Memory B cell (primary cell): ENCODE measurements around the gene NR2F6.

Source experiments
- ATAC-seq: fragments of 150-1000 bp; cut with Tn5 transposase; 2 replicates; pipeline ENCODE4 v1.10.0; 2021; ENCODE audit warnings: low read depth, mild to moderate bottlenecking, moderate library complexity
- DNase-seq, 2 donors: peaks; one replicate each; pipeline ENCODE4 v3.0.0; 2022; ENCODE audit warnings: low spot score in 2 of 2
- H3K27ac Mint-ChIP-seq: one replicate; pipeline ENCODE4 v1.8.0; 2022; ENCODE audit warnings: mild to moderate bottlenecking, moderate library complexity, mixed read lengths
- H3K27me3 Mint-ChIP-seq: one replicate; pipeline ENCODE4 v1.8.0; 2022; ENCODE audit warnings: mixed read lengths
- H3K36me3 Mint-ChIP-seq: one replicate; pipeline ENCODE4 v1.8.0; 2022; ENCODE audit warnings: mild to moderate bottlenecking, mixed read lengths
- H3K4me1 Mint-ChIP-seq: one replicate; pipeline ENCODE4 v1.8.0; 2022; ENCODE audit warnings: mixed read lengths
- H3K4me3 Mint-ChIP-seq: one replicate; pipeline ENCODE4 v1.8.0; 2022; ENCODE audit warnings: mild to moderate bottlenecking, moderate library complexity, mixed read lengths
- H3K9me3 Mint-ChIP-seq: one replicate; pipeline ENCODE4 v1.8.0; 2022; ENCODE audit warnings: mixed read lengths

The NR2F6 gene

DNA sequence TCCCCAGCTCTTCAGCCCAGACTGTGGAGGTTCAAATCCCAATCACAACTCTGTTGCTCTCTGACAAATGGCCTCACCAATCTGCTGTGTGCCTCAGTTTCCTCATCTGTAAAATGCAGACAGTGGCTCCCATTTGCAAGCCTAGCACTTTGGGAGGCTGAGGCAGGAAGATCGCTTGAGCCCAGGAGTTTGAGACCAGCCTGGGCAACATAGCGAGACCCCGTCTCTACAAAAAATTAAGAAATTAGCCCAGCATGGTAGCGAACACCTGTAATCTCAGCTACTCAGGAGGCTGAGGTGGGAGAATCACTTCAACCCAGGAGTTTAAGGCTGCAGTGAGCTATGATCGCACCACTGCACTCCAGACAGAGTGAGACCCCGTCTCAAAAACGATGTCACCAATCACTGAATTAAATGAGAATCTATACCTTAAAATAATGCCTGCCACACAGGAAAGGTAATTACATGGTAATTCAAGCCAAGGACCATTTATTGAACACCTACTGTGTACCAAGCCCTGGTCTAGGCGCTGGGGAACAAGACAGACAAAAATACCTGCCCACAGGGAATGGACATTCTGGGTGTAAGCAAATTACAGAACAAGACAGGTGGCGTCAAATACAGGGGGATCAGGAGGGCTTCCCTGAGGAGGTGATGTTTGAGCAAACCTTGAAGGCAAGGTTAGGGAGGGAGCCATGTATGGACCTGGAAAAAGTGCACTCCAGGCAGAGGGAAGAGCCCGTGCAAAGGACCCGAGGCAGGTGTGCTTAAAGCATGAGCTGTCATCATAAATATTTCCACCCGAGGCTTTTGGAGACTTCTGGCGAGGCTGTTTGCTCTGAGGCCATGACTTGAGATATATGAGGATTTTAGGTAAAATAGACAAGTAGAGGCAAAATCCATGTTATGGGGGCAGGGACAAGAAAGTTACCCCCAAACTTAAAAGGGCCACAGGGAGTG is 7.7 kb downstream of the NR2F6 start:
- Mint-ChIP-seq H3K9me3 (no peaks in the 10 kb centered on the region), H3K36me3 (no peaks in the 10 kb centered on the region), H3K4me1 (peaks cover 6% of the 10 kb centered on the region), H3K4me3 (peak overlapping the region; percentile 55), H3K27ac (no peak overlapping the region), H3K27me3 (no peaks in the 10 kb centered on the region)
- no peak for ATAC-seq
- DNase-seq = no peak

DNA sequence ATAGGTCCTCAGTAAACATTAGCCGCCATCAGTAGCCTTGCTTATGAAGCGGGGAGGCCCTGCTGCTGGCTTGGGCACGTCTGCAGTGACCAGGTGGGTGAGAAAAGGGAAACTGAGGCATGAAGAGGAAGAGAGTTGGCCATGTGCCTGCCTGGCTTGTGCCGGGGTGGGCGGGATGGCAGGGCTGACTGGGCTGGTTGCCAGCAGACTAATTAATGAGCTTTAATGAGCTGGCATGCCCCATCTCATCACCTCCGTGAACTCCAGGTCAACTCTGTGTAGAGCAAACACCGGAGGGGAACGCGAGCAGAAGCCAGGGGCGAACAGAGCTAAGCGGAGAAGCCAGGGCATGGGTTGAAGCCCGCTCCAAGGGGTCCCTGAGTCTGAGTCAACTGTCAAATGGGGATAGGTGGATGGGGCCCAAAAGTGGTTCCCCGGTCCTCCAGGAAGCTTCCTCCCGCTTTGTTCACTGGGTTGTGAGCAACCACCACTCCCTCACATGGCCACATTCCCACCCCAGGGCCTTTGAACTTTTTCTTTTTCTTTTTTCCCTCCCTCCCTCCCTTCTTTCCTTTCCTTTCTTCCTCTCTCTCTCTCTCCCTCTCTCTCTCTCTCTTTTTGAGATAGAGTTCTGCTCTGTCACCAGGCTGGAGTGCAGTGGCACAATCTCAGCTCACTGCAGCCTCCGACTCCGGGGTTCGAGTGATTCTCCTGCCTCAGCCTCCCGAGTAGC is 8.7 kb downstream of the NR2F6 start:
- ATAC-seq = no peak
- Mint-ChIP-seq H3K27ac (no peak overlapping the region), H3K4me1 (peaks cover 2% of the 10 kb centered on the region), H3K36me3 (peaks cover under 1% of the 10 kb centered on the region), H3K9me3 (no peaks in the 10 kb centered on the region), H3K4me3 (peak overlapping the region; percentile 55), H3K27me3 (no peaks in the 10 kb centered on the region)
- DNase-seq = no peak

DNA sequence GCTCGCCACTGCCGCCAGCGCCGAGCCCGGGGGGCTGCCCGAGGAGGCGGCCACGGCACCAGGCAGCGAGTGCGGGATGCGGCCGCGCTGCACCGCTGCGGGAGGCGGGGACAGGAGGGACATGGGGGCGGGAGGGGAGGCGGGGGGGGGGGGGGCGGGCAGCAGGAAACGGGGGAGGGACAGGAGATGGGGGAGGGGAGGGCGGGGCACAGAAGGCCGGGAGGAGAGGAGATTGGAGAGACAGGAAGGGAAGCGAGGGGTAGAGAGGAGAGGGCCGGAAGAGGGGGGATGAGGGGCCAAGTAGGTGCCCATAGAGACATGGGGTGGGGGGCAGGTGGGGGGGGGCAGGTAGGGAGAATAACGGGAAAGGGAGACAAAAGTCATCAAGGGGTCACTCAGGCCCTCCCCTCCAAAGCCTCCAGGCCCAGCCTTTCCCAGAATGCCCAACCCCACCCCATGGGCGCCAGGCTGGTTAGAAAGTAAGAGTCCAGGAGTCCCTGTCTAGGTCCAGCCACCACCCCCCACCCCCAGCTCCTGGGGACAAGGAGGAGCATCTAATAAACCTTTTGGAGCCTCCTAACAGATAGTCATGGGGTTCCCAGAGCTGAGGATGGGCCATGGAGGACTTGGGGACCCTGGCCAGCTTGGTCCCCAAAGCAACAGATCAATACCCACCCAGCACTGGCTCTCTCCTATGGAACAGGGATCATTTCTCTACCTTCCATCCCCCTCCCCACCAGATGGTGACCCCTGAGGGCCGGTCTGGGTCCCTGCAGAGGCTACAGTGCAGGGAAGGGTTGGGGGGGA is 9.5 kb downstream of the NR2F6 start:
- DNase-seq (no peak), ATAC-seq (peak; percentile 2)
- peaks cover 2% of the 10 kb centered on the region for H3K4me1 Mint-ChIP-seq
- peak overlapping the region; percentile 60 for H3K4me3 Mint-ChIP-seq
- H3K27me3 Mint-ChIP-seq = no peaks in the 10 kb centered on the region
- H3K27ac Mint-ChIP-seq = no peak overlapping the region
- H3K36me3 Mint-ChIP-seq = peaks cover 2% of the 10 kb centered on the region
- no peaks in the 10 kb centered on the region for H3K9me3 Mint-ChIP-seq

DNA sequence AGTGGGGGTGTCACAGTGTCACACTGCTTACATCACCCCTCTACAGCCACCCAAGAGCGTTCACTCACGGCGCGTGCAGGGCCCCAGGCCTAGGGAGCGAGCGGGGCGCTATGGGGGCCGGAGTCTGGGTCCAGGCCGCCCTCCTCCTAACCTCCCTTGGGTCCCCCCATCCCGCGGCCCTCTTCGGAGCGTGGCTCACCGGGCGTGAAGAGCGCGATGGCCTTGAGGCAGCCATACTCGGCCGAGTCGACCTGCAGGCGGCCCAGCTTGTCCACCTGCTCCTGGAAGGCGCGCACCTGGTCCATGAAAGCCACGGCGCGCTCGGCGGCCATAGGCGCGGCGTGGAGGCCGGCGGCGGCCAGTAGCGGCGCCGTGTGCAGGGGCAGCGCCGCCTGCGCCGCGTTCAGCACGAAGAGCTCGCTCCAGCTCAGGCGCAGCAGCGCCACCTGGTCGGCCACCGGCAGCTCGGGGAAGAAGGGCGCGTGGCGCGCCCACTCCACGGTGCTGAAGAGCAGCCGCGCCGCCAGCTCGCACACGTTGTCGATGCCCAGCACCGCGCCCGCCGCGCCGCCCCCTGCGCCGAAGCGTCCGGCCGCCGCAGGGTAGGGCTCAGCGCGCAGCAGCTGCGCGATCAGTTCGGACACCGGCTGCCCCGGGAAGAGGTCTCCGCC is 10.3 kb downstream of the NR2F6 start:
- DNase-seq (peak; percentile 61 to 72), ATAC-seq (peak; percentile 92)
- Mint-ChIP-seq H3K9me3 (no peaks in the 10 kb centered on the region), H3K4me3 (peak overlapping the region; percentile 60), H3K4me1 (peaks cover 2% of the 10 kb centered on the region), H3K36me3 (peaks cover 2% of the 10 kb centered on the region), H3K27ac (no peak overlapping the region), H3K27me3 (no peaks in the 10 kb centered on the region)

DNA sequence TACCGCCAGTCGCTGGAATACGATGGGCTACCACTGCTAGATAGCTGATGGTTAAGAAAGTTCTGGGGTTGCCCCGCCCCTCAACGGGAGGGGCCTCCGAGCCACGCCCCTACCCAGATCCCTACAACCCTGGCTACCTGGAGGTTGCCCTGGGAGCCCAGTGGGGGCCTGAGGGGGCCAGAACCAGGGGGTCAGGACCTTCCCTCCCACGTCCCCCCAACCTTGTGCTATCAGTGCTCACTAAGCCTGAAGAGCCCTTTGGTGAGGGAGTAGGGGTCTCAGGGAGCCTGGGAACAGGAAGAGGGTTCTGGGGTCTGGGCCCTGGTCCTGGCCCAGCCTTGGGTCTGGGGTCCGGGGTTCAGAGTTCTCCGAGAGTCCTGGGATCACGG is 10.8 kb downstream of the NR2F6 start:
- DNase-seq = peak; percentile 49 to 66
- Mint-ChIP-seq H3K27ac (no peak overlapping the region), H3K9me3 (no peaks in the 10 kb centered on the region), H3K4me1 (peaks cover 2% of the 10 kb centered on the region), H3K36me3 (peaks cover 2% of the 10 kb centered on the region), H3K4me3 (peak overlapping the region; percentile 60), H3K27me3 (no peaks in the 10 kb centered on the region)
- peak; percentile 65 for ATAC-seq

DNA sequence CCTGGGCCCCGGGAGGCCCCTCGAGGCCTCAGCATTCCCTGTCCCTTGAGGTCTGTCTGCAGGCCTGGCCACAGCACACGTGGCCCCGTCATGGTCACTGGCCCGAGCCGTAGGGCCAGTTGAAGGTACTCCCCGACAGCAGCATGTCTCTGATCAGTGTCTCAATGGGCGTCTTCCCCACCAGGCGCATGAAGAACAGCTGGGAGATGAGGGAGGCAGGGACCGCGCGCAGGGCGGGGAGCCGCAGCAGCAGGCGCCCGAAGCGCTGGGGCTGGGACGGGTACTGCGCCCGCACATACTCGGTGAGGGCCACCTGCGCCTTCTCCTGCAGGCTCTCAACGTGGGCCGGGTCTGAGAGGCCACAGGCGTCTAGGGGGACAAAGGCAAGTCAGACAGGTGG is 13.5 kb downstream of the NR2F6 start:
- H3K9me3 Mint-ChIP-seq = no peaks in the 10 kb centered on the region
- no peak overlapping the region for H3K27ac Mint-ChIP-seq
- ATAC-seq (no peak), DNase-seq (no peak)
- peaks cover 2% of the 10 kb centered on the region for H3K36me3 Mint-ChIP-seq
- H3K4me3 Mint-ChIP-seq = no peak overlapping the region
- peaks cover 2% of the 10 kb centered on the region for H3K4me1 Mint-ChIP-seq
- no peaks in the 10 kb centered on the region for H3K27me3 Mint-ChIP-seq

DNA sequence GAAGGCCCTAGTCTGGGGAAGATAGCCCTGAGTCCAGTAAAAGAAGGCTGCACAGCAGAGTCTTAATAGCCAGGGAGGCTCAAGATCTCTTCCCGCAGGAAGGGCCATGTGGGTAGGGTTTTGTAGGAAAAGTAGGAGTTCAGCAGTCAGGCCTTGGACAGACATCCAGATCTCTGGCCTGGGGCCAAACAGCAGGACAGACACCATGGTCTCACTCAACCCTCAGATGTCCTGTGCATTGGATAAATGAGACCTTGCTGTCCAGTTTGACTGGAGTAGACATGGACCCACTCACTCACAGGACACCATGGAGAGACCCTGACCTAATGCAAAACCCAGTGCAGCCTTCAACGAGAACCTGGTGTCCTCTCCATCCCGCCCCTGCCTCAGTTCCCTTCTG is 15.8 kb downstream of the NR2F6 start:
- H3K4me1 Mint-ChIP-seq = peaks cover 8% of the 10 kb centered on the region
- peaks cover 2% of the 10 kb centered on the region for H3K36me3 Mint-ChIP-seq
- ATAC-seq (no peak), DNase-seq (no peak)
- H3K4me3 Mint-ChIP-seq = no peak overlapping the region
- no peaks in the 10 kb centered on the region for H3K27me3 Mint-ChIP-seq
- H3K27ac Mint-ChIP-seq = no peak overlapping the region
- no peaks in the 10 kb centered on the region for H3K9me3 Mint-ChIP-seq

DNA sequence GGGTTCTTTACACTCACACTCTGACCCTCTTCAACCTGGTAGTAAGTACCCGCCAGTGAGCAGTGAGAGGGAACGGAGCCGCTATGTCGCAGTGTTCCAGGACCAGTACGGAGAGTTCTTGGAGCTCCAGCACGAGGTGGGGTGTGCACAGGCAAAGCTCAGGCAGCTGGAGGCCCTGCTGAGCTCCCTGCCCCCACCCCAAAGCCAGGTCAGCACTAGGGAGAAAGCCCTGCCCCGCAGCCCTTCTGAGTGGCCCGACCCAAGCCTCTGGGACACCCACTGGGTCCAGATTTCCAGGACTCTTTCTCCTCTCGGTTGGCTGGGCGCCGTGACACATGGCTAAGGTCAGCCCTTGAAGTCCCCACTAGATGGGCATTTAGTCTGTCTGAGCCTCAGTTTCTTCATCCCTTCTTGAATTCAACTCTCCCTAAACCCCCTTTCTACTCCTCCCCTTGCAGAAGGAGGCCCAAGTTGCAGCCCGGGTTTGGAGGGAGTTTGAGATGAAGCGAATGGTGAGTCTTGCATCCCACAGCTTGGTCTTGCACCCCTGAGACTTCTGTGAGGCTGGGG is 17.8 kb downstream of the NR2F6 start:
- Mint-ChIP-seq H3K27ac (no peak overlapping the region), H3K9me3 (no peaks in the 10 kb centered on the region), H3K4me3 (no peak overlapping the region), H3K4me1 (peaks cover 8% of the 10 kb centered on the region), H3K36me3 (peaks cover 2% of the 10 kb centered on the region), H3K27me3 (no peaks in the 10 kb centered on the region)
- DNase-seq (no peak), ATAC-seq (no peak)

DNA sequence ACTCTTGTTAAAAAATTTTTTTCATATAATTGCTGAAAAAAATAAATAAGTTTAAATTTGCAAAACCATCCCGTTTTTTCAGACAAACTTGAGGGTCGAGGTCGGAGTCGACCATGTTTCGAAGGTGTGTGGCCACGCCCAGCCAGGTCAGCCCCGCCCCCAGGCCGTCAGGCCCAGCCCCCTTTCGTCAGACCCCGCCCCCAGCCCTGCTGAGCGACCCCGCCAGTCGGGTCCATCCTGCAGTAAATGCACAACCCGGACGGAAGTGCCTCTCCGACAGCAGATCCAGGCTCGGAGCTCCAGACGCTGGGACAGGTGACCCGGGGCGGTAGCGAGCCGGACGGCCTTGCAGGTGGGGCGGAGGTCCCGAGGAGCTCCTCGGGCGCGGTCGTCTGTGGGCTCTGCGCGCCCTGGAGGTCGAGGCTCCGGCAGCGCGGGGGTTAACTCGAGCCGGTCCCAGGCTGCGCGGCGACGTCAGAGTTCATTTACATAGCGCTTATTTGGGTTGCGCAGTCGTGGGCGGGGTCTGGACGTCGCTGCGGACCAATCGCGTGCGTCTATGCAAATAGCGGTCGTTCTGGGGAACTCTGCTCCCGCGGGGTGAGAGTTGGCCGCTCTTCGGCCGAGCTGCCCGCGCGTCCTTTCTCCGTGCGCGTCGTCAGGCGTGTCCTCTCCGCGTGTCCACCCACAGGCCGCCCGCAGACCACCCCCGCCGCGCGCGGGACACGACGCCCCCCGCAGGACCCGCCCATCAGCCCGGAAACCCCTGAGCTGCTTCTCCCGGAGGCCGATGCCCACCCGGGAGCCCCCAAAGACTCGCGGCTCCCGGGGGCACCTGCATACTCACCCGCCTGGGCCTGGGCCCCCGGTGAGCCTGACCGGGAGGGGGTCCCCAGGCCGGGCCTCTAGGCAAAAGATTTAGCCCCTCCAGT is 19.5 kb downstream of the NR2F6 start, which contains the start of gene OCEL1:
Gene OCEL1, plus strand, starts transcription at position 225 of the 932 bp plus-strand sequence. Its CDS starts 22 bp downstream, at position 247.
- DNase-seq = peak; percentile 95 to 96
- peak within 1 kb of the TSS; percentile 94 for H3K27ac Mint-ChIP-seq
- no peaks in the 10 kb centered on the region for H3K27me3 Mint-ChIP-seq
- ATAC-seq = peak; percentile 87
- H3K36me3 Mint-ChIP-seq = no peaks in the 10 kb centered on the region
- peaks cover 8% of the 10 kb centered on the region for H3K4me1 Mint-ChIP-seq
- no peaks in the 10 kb centered on the region for H3K9me3 Mint-ChIP-seq
- H3K4me3 Mint-ChIP-seq = peak within 1 kb of the TSS; percentile 98

DNA sequence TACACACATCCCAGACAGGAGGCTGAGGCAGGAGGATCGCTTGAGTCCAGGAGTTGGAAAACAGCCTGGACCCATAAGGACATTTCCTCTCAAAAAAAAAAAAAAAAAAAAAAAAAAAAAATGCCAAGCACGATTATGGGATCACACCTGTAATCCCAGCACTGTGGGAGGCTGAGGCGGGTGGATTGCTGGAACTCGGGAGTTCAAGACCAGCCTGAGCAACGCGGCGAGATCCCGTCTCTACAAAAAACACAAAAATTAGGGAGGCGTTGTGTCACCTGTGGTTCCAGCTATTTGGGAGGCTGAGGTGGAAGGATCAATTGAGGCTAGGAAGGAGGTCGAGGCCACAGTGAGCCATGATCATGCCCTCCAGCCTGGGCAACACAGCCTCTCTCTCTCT is 20.7 kb downstream of the NR2F6 start:
- ATAC-seq (no peak), DNase-seq (no peak)
- no peaks in the 10 kb centered on the region for H3K36me3 Mint-ChIP-seq
- H3K4me3 Mint-ChIP-seq = peak overlapping the region; percentile 51
- no peak overlapping the region for H3K27ac Mint-ChIP-seq
- H3K4me1 Mint-ChIP-seq = peaks cover 8% of the 10 kb centered on the region
- no peaks in the 10 kb centered on the region for H3K27me3 Mint-ChIP-seq
- H3K9me3 Mint-ChIP-seq = no peaks in the 10 kb centered on the region

DNA sequence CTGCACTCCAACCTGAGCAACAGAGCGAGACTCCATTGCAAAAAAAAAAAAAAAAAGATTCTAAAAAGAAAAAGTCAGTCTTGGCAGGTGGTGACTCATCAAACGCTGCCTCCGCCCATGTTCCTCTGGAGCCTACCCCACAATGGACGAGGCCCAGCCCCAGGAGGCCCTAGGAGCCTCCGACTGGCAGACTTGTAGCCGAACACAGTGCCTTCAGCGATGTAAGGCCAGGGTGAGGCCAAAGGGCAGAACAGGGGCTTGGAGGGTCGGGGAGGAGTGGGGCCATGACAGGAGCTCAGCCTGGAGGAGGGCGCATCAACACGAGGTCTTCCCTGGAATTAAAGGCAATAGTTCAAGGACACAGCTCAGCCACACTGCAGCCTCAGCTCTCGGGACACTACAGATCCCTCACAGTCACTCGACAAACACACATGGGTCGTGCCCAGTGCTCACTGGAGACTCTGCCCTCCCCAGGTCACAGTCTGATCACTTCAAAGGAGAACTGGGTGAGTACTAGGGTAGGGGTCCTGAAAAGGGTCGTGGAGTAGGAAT is 25.4 kb downstream of the NR2F6 start:
- H3K27ac Mint-ChIP-seq = no peak overlapping the region
- ATAC-seq (no peak), DNase-seq (no peak)
- no peak overlapping the region for H3K4me3 Mint-ChIP-seq
- peaks cover 17% of the 10 kb centered on the region for H3K36me3 Mint-ChIP-seq
- peaks cover 6% of the 10 kb centered on the region for H3K4me1 Mint-ChIP-seq
- peaks cover 1% of the 10 kb centered on the region for H3K9me3 Mint-ChIP-seq
- H3K27me3 Mint-ChIP-seq = no peaks in the 10 kb centered on the region

DNA sequence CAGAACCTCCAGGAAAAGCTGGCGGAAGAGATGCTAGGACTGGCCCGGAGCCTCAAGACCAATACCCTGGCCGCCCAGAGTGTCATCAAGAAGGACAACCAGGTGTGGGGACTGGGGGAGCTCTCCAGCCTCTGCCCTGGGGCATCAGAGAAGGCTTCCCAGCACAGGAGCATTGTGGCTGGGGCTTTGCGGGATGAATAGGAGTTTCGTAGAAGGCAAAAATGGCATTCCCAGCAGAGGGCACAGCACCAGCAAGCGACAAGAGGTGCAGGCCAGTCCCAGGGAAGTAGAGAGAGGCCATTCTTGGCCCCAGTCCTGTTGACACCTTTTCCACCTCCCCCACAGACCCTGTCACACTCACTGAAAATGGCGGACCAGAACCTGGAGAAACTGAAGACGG is 26.4 kb downstream of the NR2F6 start:
- Mint-ChIP-seq H3K27me3 (no peaks in the 10 kb centered on the region), H3K9me3 (peaks cover 1% of the 10 kb centered on the region), H3K4me1 (peaks cover 12% of the 10 kb centered on the region), H3K36me3 (peaks cover 17% of the 10 kb centered on the region), H3K27ac (no peak overlapping the region), H3K4me3 (no peak overlapping the region)
- ATAC-seq (no peak), DNase-seq (no peak)
